Tibial nerve (tissue), 4 donors: Measurements from ENCODE around the gene KIAA0753.

Source experiments
- EP300 ChIP-seq, 2 donors: sonication (generic); formaldehyde crosslinking; IDR thresholded peaks; one replicate each; pipeline ENCODE4 v1.6.1; 2017; ENCODE audit warnings: antibody characterized with exemption in 2 of 2, mild to moderate bottlenecking in 1 of 2
- POLR2A ChIP-seq, 2 donors: fragments of 450-650 bp; IDR thresholded peaks; one replicate each; pipeline ENCODE4 v1.6.1; 2017; ENCODE audit warnings: antibody characterized with exemption in 2 of 2, mild to moderate bottlenecking in 2 of 2, moderate library complexity in 2 of 2
- TF ChIP-seq, protein P1 (sequence below), 5 experiments: fragments of 200-600 bp in 3 of 5; fragments of 450-650 bp in 2 of 5; sonication (generic) in 3 of 5; IDR thresholded peaks; one replicate each; pipeline ENCODE4 v1.5.1; 2016 to 2019; ENCODE audit warnings: antibody characterized with exemption in 5 of 5, mild to moderate bottlenecking in 3 of 5, moderate library complexity in 2 of 5

DNA sequence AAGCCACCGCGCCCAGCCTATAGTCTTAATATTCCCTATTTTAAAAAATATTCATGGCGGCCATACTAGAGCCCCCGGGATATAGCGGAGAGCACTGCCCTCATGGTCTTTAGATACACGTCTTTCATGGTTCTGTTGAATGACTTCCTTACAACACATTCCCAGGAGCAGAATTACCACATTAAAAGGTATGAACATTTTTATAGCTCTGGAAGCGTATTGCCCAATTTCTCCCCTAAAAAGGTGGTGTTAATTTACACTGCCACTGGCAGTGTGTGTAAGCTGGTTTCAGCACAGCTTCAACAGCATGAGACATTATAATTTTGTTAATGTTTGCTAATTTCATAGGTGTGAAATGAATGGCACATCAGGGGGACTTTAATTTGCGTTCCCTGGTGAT, 30.1 kb upstream of the KIAA0753 start:
- TF ChIP-seq, protein P1, sequence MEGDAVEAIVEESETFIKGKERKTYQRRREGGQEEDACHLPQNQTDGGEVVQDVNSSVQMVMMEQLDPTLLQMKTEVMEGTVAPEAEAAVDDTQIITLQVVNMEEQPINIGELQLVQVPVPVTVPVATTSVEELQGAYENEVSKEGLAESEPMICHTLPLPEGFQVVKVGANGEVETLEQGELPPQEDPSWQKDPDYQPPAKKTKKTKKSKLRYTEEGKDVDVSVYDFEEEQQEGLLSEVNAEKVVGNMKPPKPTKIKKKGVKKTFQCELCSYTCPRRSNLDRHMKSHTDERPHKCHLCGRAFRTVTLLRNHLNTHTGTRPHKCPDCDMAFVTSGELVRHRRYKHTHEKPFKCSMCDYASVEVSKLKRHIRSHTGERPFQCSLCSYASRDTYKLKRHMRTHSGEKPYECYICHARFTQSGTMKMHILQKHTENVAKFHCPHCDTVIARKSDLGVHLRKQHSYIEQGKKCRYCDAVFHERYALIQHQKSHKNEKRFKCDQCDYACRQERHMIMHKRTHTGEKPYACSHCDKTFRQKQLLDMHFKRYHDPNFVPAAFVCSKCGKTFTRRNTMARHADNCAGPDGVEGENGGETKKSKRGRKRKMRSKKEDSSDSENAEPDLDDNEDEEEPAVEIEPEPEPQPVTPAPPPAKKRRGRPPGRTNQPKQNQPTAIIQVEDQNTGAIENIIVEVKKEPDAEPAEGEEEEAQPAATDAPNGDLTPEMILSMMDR (IDR thresholded peaks at IDR 0.05): no peak
- TF ChIP-seq POLR2A (IDR thresholded peaks at IDR 0.05) (no peak), EP300 (IDR thresholded peaks at IDR 0.05) (no peak)
